Keratinocyte (primary cell): ENCODE results near the gene PIK3AP1. TPM values are rescaled to one million over a fixed set of nuclear protein-coding genes. Genes with fewer than 3 reads are reported as not detected.
"Not testable (repeated sequence)": the region's sequence is repeated elsewhere in the genome, so short reads cannot be mapped to it uniquely, and the experiment has no call there.

ENCODE experiments used
- DNase-seq: peaks from one replicate; pipeline ENCODE4 v3.0.0-alpha.2; 2011; ENCODE audit warnings: low read depth, missing footprints, low spot score
- FAIRE-seq: peaks from 2 replicates; lab custom pipeline; 2011; peaks lifted over from hg19 to GRCh38; lab: Jason Lieb, UNC
- H2AFZ ChIP-seq: 2 replicates; pipeline ENCODE4 v1.6.0; 2012; ENCODE audit warnings: low read length, control low read depth, inconsistent platforms; ENCODE audit not compliant: control insufficient read depth
- H3K27ac ChIP-seq: 2 replicates; pipeline ENCODE4 v1.5.1; 2011; ENCODE audit warnings: low read length; ENCODE audit not compliant: control insufficient read depth, insufficient read depth
- H3K27me3 ChIP-seq: 3 replicates; pipeline ENCODE4 v1.6.0; 2011; ENCODE audit warnings: low read length; ENCODE audit not compliant: control insufficient read depth, insufficient read depth; ENCODE audit errors: extremely low read depth
- H3K36me3 ChIP-seq, 2 experiments: 2 replicates in 1 of 2; 3 replicates in 1 of 2; pipeline ENCODE4 v1.5.1; 2011; ENCODE audit warnings: low read length in 2 of 2, mild to moderate bottlenecking in 1 of 2; ENCODE audit not compliant: control insufficient read depth in 2 of 2, insufficient read depth in 2 of 2; ENCODE audit errors: extremely low read depth in 1 of 2
- H3K4me1 ChIP-seq: 3 replicates; pipeline ENCODE4 v1.5.1; 2011; ENCODE audit warnings: low read length; ENCODE audit not compliant: control insufficient read depth, insufficient read depth; ENCODE audit errors: extremely low read depth
- H3K4me2 ChIP-seq: 3 replicates; pipeline ENCODE4 v1.6.0; 2011; ENCODE audit warnings: low read depth, low read length; ENCODE audit not compliant: control insufficient read depth, insufficient read depth; ENCODE audit errors: extremely low read depth
- H3K4me3 ChIP-seq, 3 experiments: fragments of 200-600 bp in 1 of 3; sonication (generic) in 1 of 3; 2 replicates in 2 of 3; 3 replicates in 1 of 3; pipeline ENCODE4 v1.5.1; 2011 to 2016; ENCODE audit warnings: low read length in 3 of 3, mild to moderate bottlenecking in 3 of 3, control low read depth in 2 of 3, inconsistent platforms in 1 of 3, low read depth in 1 of 3, mixed read lengths in 1 of 3, mixed run types in 1 of 3, moderate library complexity in 1 of 3; ENCODE audit not compliant: control insufficient read depth in 2 of 3, insufficient read depth in 2 of 3; ENCODE audit errors: extremely low read depth in 1 of 3
- H3K79me2 ChIP-seq: 2 replicates; pipeline ENCODE4 v1.6.0; 2012; ENCODE audit warnings: low read length; ENCODE audit not compliant: control insufficient read depth, insufficient read depth
- H3K9ac ChIP-seq: 3 replicates; pipeline ENCODE4 v1.6.0; 2011; ENCODE audit warnings: low read length; ENCODE audit not compliant: control insufficient read depth, insufficient read depth; ENCODE audit errors: extremely low read depth
- H3K9me1 ChIP-seq: 3 replicates; pipeline ENCODE4 v1.6.0; 2011; ENCODE audit warnings: low read length; ENCODE audit not compliant: control insufficient read depth, insufficient read depth; ENCODE audit errors: extremely low read depth
- H3K9me3 ChIP-seq: 2 replicates; pipeline ENCODE4 v1.5.1; 2012; ENCODE audit warnings: low read depth, low read length; ENCODE audit not compliant: control insufficient read depth
- H4K20me1 ChIP-seq: 3 replicates; pipeline ENCODE4 v1.6.0; 2011; ENCODE audit warnings: low read length; ENCODE audit not compliant: control insufficient read depth, insufficient read depth; ENCODE audit errors: extremely low read depth
- EZH2 ChIP-seq: IDR thresholded peaks from one replicate; pipeline ENCODE4 v1.6.1; 2012; ENCODE audit warnings: inconsistent platforms, mild to moderate bottlenecking, low read length, moderate library complexity
- dilution Hi-C: fragments of 300-500 bp; cut with MboI; formaldehyde crosslinking; loops from one replicate; pipeline ENCODE4 v1.7.0; 2020; ENCODE audit warnings: low sequenced_read_pairs; ENCODE audit not compliant: extremely low pct_ligation_motif_present
- polyA plus RNA-seq, 5 experiments: library from polyadenylated mRNA; depleted of rRNA in 3 of 5; stranded (reverse) in 3 of 5; stranded (forward) in 1 of 5; unstranded in 1 of 5; fragments of >200 nt; gene quantifications; 1 replicate in 1 of 5; 2 replicates in 3 of 5; 3 replicates in 1 of 5; pipeline versions ENCODE4 v1.2.1 to v1.2.3, GENCODE V29; 2011 to 2012; ENCODE audit warnings: missing spikeins in 2 of 5, low read depth in 1 of 5, low replicate concordance in 1 of 5
- TF ChIP-seq, protein P1 (sequence below), 3 experiments: IDR thresholded peaks in 1 of 3; conservative IDR thresholded peaks in 1 of 3; optimal IDR thresholded peaks in 1 of 3; 2 replicates in 2 of 3; 3 replicates in 1 of 3; pipeline versions ENCODE3 to v1.5.1; 2011; ENCODE audit warnings: low read length in 3 of 3, mild to moderate bottlenecking in 3 of 3, moderate library complexity in 2 of 3, control low read depth in 1 of 3, inconsistent platforms in 1 of 3; ENCODE audit not compliant: insufficient read depth in 2 of 3; ENCODE audit errors: extremely low read depth in 1 of 3

Gene PIK3AP1
- polyA plus RNA-seq, 1 donor (not counting 4 experiments of a cell fraction or from before 2014, with no cell fraction given), result not detected

DNA sequence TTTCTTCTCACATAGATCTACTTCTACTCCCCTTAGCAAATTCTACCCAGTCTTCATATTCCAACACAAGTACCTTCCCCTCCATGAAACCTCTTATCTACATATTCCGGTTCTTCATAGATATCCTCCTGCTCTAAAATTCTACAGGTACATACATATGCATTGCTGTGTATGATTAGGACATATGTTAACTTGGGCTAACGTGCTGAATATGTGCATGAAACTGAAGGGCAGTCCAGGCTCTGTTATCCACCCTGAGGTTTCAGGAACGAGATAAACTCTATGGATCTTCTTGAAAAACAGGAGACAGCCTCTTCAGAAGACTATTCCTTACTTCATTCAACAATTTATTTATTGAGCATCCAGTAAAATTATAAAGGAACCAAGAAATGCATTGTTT, 165.0 kb downstream of the PIK3AP1 start:
- Histone ChIP-seq H3K27me3 (no peaks in the 10 kb centered on the region), H3K9me3 (no peaks in the 10 kb centered on the region), H4K20me1 (peaks cover 2% of the 10 kb centered on the region), H3K36me3 (peaks cover 19 to 22% of the 10 kb centered on the region in 2 experiments), H3K4me2 (no peak overlapping the region), H3K9ac (no peak overlapping the region), H3K27ac (no peak overlapping the region), H3K4me3 (no peak overlapping the region), H2AFZ (no peak overlapping the region), H3K4me1 (no peaks in the 10 kb centered on the region), H3K79me2 (peaks cover 11% of the 10 kb centered on the region), H3K9me1 (no peaks in the 10 kb centered on the region)
- DNase-seq (no peak), FAIRE-seq (no peak)
- dilution Hi-C loops, result no loop called here
- TF ChIP-seq EZH2, result no peak
- TF ChIP-seq, protein P1, sequence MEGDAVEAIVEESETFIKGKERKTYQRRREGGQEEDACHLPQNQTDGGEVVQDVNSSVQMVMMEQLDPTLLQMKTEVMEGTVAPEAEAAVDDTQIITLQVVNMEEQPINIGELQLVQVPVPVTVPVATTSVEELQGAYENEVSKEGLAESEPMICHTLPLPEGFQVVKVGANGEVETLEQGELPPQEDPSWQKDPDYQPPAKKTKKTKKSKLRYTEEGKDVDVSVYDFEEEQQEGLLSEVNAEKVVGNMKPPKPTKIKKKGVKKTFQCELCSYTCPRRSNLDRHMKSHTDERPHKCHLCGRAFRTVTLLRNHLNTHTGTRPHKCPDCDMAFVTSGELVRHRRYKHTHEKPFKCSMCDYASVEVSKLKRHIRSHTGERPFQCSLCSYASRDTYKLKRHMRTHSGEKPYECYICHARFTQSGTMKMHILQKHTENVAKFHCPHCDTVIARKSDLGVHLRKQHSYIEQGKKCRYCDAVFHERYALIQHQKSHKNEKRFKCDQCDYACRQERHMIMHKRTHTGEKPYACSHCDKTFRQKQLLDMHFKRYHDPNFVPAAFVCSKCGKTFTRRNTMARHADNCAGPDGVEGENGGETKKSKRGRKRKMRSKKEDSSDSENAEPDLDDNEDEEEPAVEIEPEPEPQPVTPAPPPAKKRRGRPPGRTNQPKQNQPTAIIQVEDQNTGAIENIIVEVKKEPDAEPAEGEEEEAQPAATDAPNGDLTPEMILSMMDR (optimal IDR thresholded peaks at IDR 0.05 in 1 of 3, IDR thresholded peaks at IDR 0.05 in 1 of 3, conservative IDR thresholded peaks at IDR 0.05 in 1 of 3; ENCODE audit: extremely low read depth in 1 of 3, insufficient read depth in 2 of 3, low read length in 3 of 3), result no peak

DNA sequence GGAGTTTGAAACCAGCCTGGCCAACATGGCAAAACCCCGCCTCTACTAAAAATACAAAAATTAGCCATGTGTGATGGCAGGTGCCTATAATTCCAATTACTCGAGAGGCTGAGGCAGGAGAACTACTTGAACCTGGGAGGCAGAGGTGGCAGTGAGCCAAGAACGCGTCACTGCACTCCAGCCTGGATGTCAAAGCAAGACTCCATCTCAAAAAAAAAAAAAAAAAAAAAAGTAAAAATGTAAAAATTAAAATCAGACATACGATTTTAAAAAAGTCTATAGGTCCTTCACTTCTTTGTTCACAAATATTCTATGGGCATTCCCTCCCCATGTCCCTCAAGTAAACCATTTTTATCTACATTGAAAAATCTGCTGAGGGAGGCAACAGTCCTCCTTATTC, 171.7 kb downstream of the PIK3AP1 start:
- Histone ChIP-seq H3K4me3 (no peak overlapping the region), H3K27me3 (no peaks in the 10 kb centered on the region), H3K36me3 (peaks cover 11 to 14% of the 10 kb centered on the region in 2 experiments), H3K27ac (no peak overlapping the region), H3K4me1 (no peaks in the 10 kb centered on the region), H3K9me1 (no peaks in the 10 kb centered on the region), H4K20me1 (no peaks in the 10 kb centered on the region), H3K9ac (no peak overlapping the region), H3K4me2 (no peak overlapping the region), H2AFZ (no peak overlapping the region), H3K79me2 (peaks cover 10% of the 10 kb centered on the region), H3K9me3 (no peaks in the 10 kb centered on the region)
- FAIRE-seq (no peak), DNase-seq (no peak)
- dilution Hi-C loops, result no loop called here
- TF ChIP-seq EZH2, result no peak
- TF ChIP-seq, protein P1 (optimal IDR thresholded peaks at IDR 0.05 in 1 of 3, IDR thresholded peaks at IDR 0.05 in 1 of 3, conservative IDR thresholded peaks at IDR 0.05 in 1 of 3; ENCODE audit: extremely low read depth in 1 of 3, insufficient read depth in 2 of 3, low read length in 3 of 3), result no peak

DNA sequence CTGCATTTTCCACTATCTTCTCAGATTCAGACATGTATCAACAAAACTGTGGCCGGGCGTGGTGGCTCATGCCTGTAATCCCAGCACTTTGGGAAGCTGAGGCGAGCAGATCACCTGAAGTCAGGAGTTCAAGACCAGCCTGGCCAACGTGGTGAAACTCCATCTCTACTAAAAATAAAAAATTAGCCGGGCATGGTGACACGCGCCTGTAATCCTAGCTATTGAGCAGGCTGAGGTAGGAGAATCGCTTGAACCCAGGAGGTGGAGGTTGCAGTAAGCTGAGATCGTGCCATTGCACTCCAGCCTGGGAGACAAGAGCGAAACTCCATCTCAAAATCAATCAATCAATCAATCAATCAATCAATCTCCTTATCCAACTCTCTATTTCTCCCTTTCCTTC, 174.8 kb downstream of the PIK3AP1 start:
- H3K79me2 ChIP-seq, result peaks cover 15% of the 10 kb centered on the region
- H3K9me3 ChIP-seq, H3K9ac ChIP-seq, H2AFZ ChIP-seq, H4K20me1 ChIP-seq, H3K27me3 ChIP-seq, dilution Hi-C loops, FAIRE-seq, DNase-seq, H3K9me1 ChIP-seq, H3K4me2 ChIP-seq, H3K4me1 ChIP-seq, H3K4me3 ChIP-seq, H3K27ac ChIP-seq: not testable (repeated sequence)
- H3K36me3 ChIP-seq, result peaks cover 5 to 13% of the 10 kb centered on the region in 2 experiments
